NCI-H460 (cell line): ENCODE results near the gene NUP98. TPM values are rescaled to one million over a fixed set of nuclear protein-coding genes. Genes with fewer than 3 reads are reported as not detected.
"Not testable (repeated sequence)": the region's sequence is repeated elsewhere in the genome, so short reads cannot be mapped to it uniquely, and the experiment has no call there.

Experiments
- DNase-seq: peaks from one replicate; pipeline ENCODE4 v3.0.0-alpha.2; 2016; ENCODE audit warnings: low read depth; ENCODE audit errors: extremely low read depth
- total RNA-seq: library from RNA; depleted of rRNA; stranded (reverse); fragments of >200 nt; shearing (Covaris generic); gene quantifications from 2 replicates; pipeline ENCODE4 v1.2.3, GENCODE V29; 2014

The NUP98 gene
- total RNA-seq, 1 experiment from 2014 or later, result 96.9 TPM

- no peak for DNase-seq
Observed at GRCh38 chr11:3679077-3679476, 118.3 kb downstream of the NUP98 start.

GRCh38 chr11:3675971-3676370, 121.4 kb downstream of the NUP98 start:
- no peak for DNase-seq

GRCh38 chr11:3674189-3674588, 123.2 kb downstream of the NUP98 start:
- DNase-seq, result no peak

GRCh38 chr11:3671334-3672254, 125.8 kb downstream of the NUP98 start, which contains the start of gene CHRNA10:
CHRNA10 (minus strand) TSS chr11:3671384; CDS start chr11:3671312, 72 bp downstream.
- no peak for DNase-seq

- no peak for DNase-seq
Observed at GRCh38 chr11:3669742-3670183, 127.6 kb downstream of the NUP98 start.

GRCh38 chr11:3669128-3669527, 128.2 kb downstream of the NUP98 start:
- no peak for DNase-seq

GRCh38 chr11:3667149-3668035, 130.0 kb downstream of the NUP98 start:
- DNase-seq, result no peak

GRCh38 chr11:3666023-3666530, 131.3 kb downstream of the NUP98 start:
- DNase-seq, result no peak

- DNase-seq, result no peak
Observed at GRCh38 chr11:3665336-3666022, 131.9 kb downstream of the NUP98 start.

- no peak for DNase-seq
Observed at GRCh38 chr11:3664032-3664630, 133.2 kb downstream of the NUP98 start.

GRCh38 chr11:3662856-3663255, 134.5 kb downstream of the NUP98 start:
- no peak for DNase-seq

GRCh38 chr11:3660960-3661359, 136.4 kb downstream of the NUP98 start:
- no peak for DNase-seq

GRCh38 chr11:3659595-3660515, 137.5 kb downstream of the NUP98 start:
- no peak for DNase-seq

- no peak for DNase-seq
Observed at GRCh38 chr11:3658252-3658651, 139.1 kb downstream of the NUP98 start.

GRCh38 chr11:3657331-3657730, 140.0 kb downstream of the NUP98 start:
- DNase-seq, result not testable (repeated sequence)

- DNase-seq, result no peak
Observed at GRCh38 chr11:3655547-3655946, 141.8 kb downstream of the NUP98 start.

- DNase-seq, result not testable (repeated sequence)
Observed at GRCh38 chr11:3652514-3652913, 144.8 kb downstream of the NUP98 start.

- not testable (repeated sequence) for DNase-seq
Observed at GRCh38 chr11:3649374-3649773, 148.0 kb downstream of the NUP98 start.

GRCh38 chr11:3648843-3649242, 148.5 kb downstream of the NUP98 start:
- not testable (repeated sequence) for DNase-seq
